Liver (tissue), 9 donors: ENCODE data around the gene KCP. TPM values are rescaled to one million over a fixed set of nuclear protein-coding genes. Genes with fewer than 3 reads are reported as not detected.

Source experiments
- DNase-seq: peaks from one replicate; pipeline ENCODE4 v3.0.0-alpha.2; 2017; ENCODE audit warnings: low spot score
- H3K27ac ChIP-seq, 2 donors: one replicate each; pipeline ENCODE4 v1.7.0; 2013; ENCODE audit warnings: inconsistent platforms in 2 of 2, low read length in 2 of 2, control low read depth in 1 of 2, low read depth in 1 of 2, mild to moderate bottlenecking in 1 of 2
- H3K27me3 ChIP-seq, 4 donors: one replicate each; pipeline versions ENCODE4 v1.6.1 to v1.7.0; 2013; ENCODE audit warnings: low read length in 3 of 4, inconsistent platforms in 1 of 4, mild to moderate bottlenecking in 1 of 4, moderate library complexity in 1 of 4; ENCODE audit not compliant: control insufficient read depth in 4 of 4, insufficient read depth in 4 of 4
- H3K36me3 ChIP-seq, 4 donors: one replicate each; pipeline versions ENCODE4 v1.6.1 to v1.7.0; 2013; ENCODE audit warnings: low read length in 3 of 4, mild to moderate bottlenecking in 3 of 4, low read depth in 1 of 4, moderate library complexity in 1 of 4; ENCODE audit not compliant: control insufficient read depth in 4 of 4, insufficient read depth in 3 of 4
- H3K4me1 ChIP-seq, 4 donors: one replicate each; pipeline versions ENCODE4 v1.6.1 to v1.7.0; 2013; ENCODE audit warnings: low read length in 3 of 4, mild to moderate bottlenecking in 3 of 4, moderate library complexity in 1 of 4; ENCODE audit not compliant: control insufficient read depth in 4 of 4, insufficient read depth in 4 of 4
- H3K4me3 ChIP-seq, 3 donors: one replicate each; pipeline versions ENCODE4 v1.6.1 to v1.7.0; 2013; ENCODE audit warnings: low read length in 3 of 3, control low read depth in 1 of 3, low read depth in 1 of 3, mild to moderate bottlenecking in 1 of 3
- H3K9ac ChIP-seq, 2 donors: one replicate each; pipeline ENCODE4 v1.7.0; 2013; ENCODE audit warnings: low read length in 2 of 2, mild to moderate bottlenecking in 2 of 2, moderate library complexity in 2 of 2, control low read depth in 1 of 2, low read depth in 1 of 2
- H3K9me3 ChIP-seq, 4 donors: one replicate each; pipeline versions ENCODE4 v1.6.1 to v1.7.0; 2013; ENCODE audit warnings: low read length in 3 of 4; ENCODE audit not compliant: control insufficient read depth in 4 of 4
- ATF3 ChIP-seq: IDR thresholded peaks from 2 replicates; pipeline ENCODE4 v1.6.1; 2016; ENCODE audit warnings: antibody characterized with exemption
- EGR1 ChIP-seq, 2 donors: IDR thresholded peaks; 2 replicates each; pipeline ENCODE4 v1.6.1; 2016 to 2018; ENCODE audit warnings: antibody characterized with exemption in 2 of 2, low read depth in 2 of 2
- FOXA1 ChIP-seq: IDR thresholded peaks from 2 replicates; pipeline ENCODE4 v1.6.1; 2016; ENCODE audit warnings: antibody characterized with exemption
- FOXA2 ChIP-seq: IDR thresholded peaks from 2 replicates; pipeline ENCODE4 v1.6.1; 2016; ENCODE audit warnings: antibody characterized with exemption
- GABPA ChIP-seq, 2 donors: IDR thresholded peaks in 1 of 2; conservative IDR thresholded peaks in 1 of 2; 2 replicates each; pipeline ENCODE4 v1.6.1; 2016; ENCODE audit warnings: antibody characterized with exemption in 2 of 2, mild to moderate bottlenecking in 1 of 2, moderate library complexity in 1 of 2
- HNF4A ChIP-seq, 2 donors: conservative IDR thresholded peaks; 2 replicates each; pipeline ENCODE4 v1.6.1; 2016; ENCODE audit warnings: antibody characterized with exemption in 2 of 2, mild to moderate bottlenecking in 2 of 2
- HNF4G ChIP-seq: IDR thresholded peaks from 2 replicates; pipeline ENCODE4 v1.6.1; 2016; ENCODE audit warnings: antibody characterized with exemption
- JUND ChIP-seq, 2 donors: IDR thresholded peaks; 2 replicates each; pipeline ENCODE4 v1.6.1; 2016; ENCODE audit warnings: antibody characterized with exemption in 2 of 2
- NR2F2 ChIP-seq: IDR thresholded peaks from 2 replicates; pipeline ENCODE4 v1.6.1; 2016; ENCODE audit warnings: antibody characterized with exemption
- RAD21 ChIP-seq, 2 donors: IDR thresholded peaks; 2 replicates each; pipeline ENCODE4 v1.6.1; 2016; ENCODE audit warnings: antibody characterized with exemption in 2 of 2, mild to moderate bottlenecking in 2 of 2
- RXRA ChIP-seq, 2 donors: IDR thresholded peaks; 2 replicates each; pipeline ENCODE4 v1.6.1; 2017 to 2018; ENCODE audit warnings: antibody characterized with exemption in 2 of 2, mild to moderate bottlenecking in 1 of 2
- SP1 ChIP-seq: IDR thresholded peaks from 2 replicates; pipeline ENCODE4 v1.6.1; 2018; ENCODE audit warnings: antibody characterized with exemption, mild to moderate bottlenecking
- TAF1 ChIP-seq: conservative IDR thresholded peaks from 2 replicates; pipeline ENCODE4 v1.6.1; 2016; ENCODE audit warnings: antibody characterized with exemption, mild to moderate bottlenecking
- YY1 ChIP-seq: IDR thresholded peaks from 2 replicates; pipeline ENCODE4 v1.6.1; 2016; ENCODE audit warnings: antibody characterized with exemption, mild to moderate bottlenecking
- WGBS: extraction: QIAGEN DNeasy Blood & Tissue Kit; methylation state at CpG from one replicate; pipeline ENCODE4 v1.1.7; 2013; 5-methylcytosine and 5-hydroxymethylcytosine counted together
- polyA plus RNA-seq, 2 donors: library from polyadenylated mRNA; stranded (reverse) in 1 of 2; unstranded in 1 of 2; fragments of 200-250 nt in 1 of 2; fragments of >200 nt in 1 of 2; fragmentation: Nextera tagmentation in 1 of 2; extraction: Ambion mirVana in 1 of 2; gene quantifications; one replicate each; pipeline versions ENCODE4 v1.2.1 to v1.2.3, GENCODE V29; 2013 to 2015
- total RNA-seq, 2 donors: library from RNA; depleted of rRNA; stranded (reverse); fragments of >200 nt; gene quantifications; one replicate each; pipeline ENCODE4 v1.2.3, GENCODE V29; 2014
- TF ChIP-seq, protein P1 (sequence below): IDR thresholded peaks from 2 replicates; pipeline ENCODE4 v1.6.1; 2016; ENCODE audit warnings: antibody characterized with exemption
- TF ChIP-seq, protein P2 (sequence below): IDR thresholded peaks from 2 replicates; pipeline ENCODE4 v1.6.1; 2016; ENCODE audit warnings: antibody characterized with exemption
- TF ChIP-seq, protein P3 (sequence below): IDR thresholded peaks from 2 replicates; pipeline ENCODE4 v1.6.1; 2016; ENCODE audit warnings: antibody characterized with exemption, mild to moderate bottlenecking
- TF ChIP-seq, protein P4 (sequence below): fragments of 150-350 bp; IDR thresholded peaks from 2 replicates; pipeline ENCODE4 v1.5.1; 2017; ENCODE audit warnings: improper control_type of control experiment, low read depth, low read length; ENCODE audit not compliant: missing input control
- donor health status: healthy.
- donor health status: healthy.
- donor health status: healthy.
- donor health status: healthy.
- donor health status: healthy.

The KCP gene
- total and polyA plus RNA-seq, 4 donors = 0.02 to 0.08 (median 0.05) TPM; not detected in 1

DNA sequence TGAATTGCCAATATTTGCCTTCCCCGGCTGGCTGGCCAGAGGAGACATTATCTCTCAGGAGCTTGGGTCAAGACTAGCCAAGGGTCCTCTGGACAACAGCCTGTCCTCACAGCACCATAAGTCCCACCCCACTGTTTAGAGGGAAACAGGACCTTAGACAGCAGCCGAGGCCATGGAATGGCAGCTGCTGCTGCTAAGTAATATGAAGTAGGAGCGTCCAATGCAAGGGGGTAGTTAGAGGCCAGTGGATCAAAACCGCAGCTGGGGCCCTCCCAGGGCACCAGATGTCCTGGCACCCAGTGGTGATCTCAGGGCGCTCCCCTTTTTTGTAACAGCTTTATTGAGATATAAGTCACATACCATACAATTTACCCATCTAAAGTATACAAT, 12.9 kb upstream of the KCP start:
- Histone ChIP-seq H3K4me3 (no peak overlapping the region), H3K27ac (no peak overlapping the region), H3K9me3 (no peaks in the 10 kb centered on the region), H3K27me3 (no peaks in the 10 kb centered on the region), H3K36me3 (no peaks in the 10 kb centered on the region), H3K4me1 (no peaks in the 10 kb centered on the region), H3K9ac (no peak overlapping the region)
- DNase-seq = no peak
- 89% methylated on average over 5 of the region's 5 CpGs for WGBS
- TF ChIP-seq, protein P1, sequence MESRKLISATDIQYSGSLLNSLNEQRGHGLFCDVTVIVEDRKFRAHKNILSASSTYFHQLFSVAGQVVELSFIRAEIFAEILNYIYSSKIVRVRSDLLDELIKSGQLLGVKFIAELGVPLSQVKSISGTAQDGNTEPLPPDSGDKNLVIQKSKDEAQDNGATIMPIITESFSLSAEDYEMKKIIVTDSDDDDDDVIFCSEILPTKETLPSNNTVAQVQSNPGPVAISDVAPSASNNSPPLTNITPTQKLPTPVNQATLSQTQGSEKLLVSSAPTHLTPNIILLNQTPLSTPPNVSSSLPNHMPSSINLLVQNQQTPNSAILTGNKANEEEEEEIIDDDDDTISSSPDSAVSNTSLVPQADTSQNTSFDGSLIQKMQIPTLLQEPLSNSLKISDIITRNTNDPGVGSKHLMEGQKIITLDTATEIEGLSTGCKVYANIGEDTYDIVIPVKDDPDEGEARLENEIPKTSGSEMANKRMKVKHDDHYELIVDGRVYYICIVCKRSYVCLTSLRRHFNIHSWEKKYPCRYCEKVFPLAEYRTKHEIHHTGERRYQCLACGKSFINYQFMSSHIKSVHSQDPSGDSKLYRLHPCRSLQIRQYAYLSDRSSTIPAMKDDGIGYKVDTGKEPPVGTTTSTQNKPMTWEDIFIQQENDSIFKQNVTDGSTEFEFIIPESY = no peak
- TF ChIP-seq HNF4G (no peak), ATF3 (no peak), TAF1 (no peak), FOXA1 (no peak), RXRA (IDR thresholded peaks at IDR 0.05) (no peak)

DNA sequence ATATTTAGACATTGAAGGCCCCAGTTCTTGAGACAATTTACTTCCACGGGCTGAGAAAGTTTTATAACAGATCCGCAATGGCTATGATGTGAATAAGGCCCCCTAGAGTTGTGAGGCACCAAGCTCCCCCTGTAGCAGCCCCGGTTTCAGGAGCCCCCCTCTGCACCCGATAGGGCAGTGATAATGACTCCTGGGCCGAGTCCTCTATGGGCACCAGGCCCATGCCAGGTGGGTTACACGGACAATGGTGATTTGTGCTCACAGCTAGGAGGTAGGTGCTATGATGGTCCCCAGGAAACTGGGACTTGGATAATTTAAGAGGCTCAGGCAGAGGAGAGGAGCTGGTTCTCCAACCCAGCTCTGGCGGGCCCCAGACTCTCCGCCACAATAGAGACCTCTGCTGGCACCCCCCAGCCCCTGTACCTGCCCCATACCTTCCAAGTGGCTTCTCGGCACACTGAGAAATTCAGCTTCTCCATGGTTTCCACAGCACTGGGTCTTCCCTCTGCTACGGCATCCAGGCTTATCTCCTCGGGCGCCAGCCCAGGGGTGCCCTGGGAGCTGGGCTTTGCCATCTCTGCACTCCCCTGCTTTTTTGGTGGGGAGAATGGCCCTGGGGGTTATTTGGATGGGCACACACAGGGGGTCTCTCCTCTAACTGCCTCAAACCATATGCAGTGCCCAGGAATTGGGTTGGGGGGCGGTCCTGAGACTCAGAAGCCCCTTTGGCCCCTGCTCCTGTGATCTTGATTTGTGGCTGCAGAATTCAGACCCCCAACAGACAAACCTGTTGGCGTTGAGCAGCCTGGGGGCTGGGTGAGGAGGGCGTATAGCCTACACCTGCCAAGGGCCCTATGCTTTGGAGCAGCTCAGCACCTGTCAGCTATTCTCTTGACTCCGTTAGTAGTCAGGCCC, 12.2 kb upstream of the KCP start:
- no peak for TF ChIP-seq YY1
- TF ChIP-seq HNF4A (conservative IDR thresholded peaks at IDR 0.05) = no peak
- TF ChIP-seq, protein P2, sequence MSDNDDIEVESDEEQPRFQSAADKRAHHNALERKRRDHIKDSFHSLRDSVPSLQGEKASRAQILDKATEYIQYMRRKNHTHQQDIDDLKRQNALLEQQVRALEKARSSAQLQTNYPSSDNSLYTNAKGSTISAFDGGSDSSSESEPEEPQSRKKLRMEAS = no peak
- no peak for TF ChIP-seq SP1
- TF ChIP-seq, protein P3, sequence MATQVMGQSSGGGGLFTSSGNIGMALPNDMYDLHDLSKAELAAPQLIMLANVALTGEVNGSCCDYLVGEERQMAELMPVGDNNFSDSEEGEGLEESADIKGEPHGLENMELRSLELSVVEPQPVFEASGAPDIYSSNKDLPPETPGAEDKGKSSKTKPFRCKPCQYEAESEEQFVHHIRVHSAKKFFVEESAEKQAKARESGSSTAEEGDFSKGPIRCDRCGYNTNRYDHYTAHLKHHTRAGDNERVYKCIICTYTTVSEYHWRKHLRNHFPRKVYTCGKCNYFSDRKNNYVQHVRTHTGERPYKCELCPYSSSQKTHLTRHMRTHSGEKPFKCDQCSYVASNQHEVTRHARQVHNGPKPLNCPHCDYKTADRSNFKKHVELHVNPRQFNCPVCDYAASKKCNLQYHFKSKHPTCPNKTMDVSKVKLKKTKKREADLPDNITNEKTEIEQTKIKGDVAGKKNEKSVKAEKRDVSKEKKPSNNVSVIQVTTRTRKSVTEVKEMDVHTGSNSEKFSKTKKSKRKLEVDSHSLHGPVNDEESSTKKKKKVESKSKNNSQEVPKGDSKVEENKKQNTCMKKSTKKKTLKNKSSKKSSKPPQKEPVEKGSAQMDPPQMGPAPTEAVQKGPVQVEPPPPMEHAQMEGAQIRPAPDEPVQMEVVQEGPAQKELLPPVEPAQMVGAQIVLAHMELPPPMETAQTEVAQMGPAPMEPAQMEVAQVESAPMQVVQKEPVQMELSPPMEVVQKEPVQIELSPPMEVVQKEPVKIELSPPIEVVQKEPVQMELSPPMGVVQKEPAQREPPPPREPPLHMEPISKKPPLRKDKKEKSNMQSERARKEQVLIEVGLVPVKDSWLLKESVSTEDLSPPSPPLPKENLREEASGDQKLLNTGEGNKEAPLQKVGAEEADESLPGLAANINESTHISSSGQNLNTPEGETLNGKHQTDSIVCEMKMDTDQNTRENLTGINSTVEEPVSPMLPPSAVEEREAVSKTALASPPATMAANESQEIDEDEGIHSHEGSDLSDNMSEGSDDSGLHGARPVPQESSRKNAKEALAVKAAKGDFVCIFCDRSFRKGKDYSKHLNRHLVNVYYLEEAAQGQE = no peak
- TF ChIP-seq ATF3 = no peak
- TF ChIP-seq, protein P1 = no peak
- TF ChIP-seq FOXA1 = no peak
- no peak for TF ChIP-seq RXRA (IDR thresholded peaks at IDR 0.05)
- no peak for TF ChIP-seq EGR1 (IDR thresholded peaks at IDR 0.05; ENCODE audit: low read depth in 2 of 2)
- no peak for TF ChIP-seq GABPA (IDR thresholded peaks at IDR 0.05 in 1 of 2, conservative IDR thresholded peaks at IDR 0.05 in 1 of 2)
- no peak for TF ChIP-seq JUND (IDR thresholded peaks at IDR 0.05)
- no peak for TF ChIP-seq RAD21 (IDR thresholded peaks at IDR 0.05)
- no peak for TF ChIP-seq NR2F2
- no peak for TF ChIP-seq HNF4G
- TF ChIP-seq, protein P4, sequence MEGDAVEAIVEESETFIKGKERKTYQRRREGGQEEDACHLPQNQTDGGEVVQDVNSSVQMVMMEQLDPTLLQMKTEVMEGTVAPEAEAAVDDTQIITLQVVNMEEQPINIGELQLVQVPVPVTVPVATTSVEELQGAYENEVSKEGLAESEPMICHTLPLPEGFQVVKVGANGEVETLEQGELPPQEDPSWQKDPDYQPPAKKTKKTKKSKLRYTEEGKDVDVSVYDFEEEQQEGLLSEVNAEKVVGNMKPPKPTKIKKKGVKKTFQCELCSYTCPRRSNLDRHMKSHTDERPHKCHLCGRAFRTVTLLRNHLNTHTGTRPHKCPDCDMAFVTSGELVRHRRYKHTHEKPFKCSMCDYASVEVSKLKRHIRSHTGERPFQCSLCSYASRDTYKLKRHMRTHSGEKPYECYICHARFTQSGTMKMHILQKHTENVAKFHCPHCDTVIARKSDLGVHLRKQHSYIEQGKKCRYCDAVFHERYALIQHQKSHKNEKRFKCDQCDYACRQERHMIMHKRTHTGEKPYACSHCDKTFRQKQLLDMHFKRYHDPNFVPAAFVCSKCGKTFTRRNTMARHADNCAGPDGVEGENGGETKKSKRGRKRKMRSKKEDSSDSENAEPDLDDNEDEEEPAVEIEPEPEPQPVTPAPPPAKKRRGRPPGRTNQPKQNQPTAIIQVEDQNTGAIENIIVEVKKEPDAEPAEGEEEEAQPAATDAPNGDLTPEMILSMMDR = no peak
- TF ChIP-seq TAF1 = no peak
- no peak for TF ChIP-seq FOXA2
- H3K4me1 ChIP-seq = no peaks in the 10 kb centered on the region
- no peaks in the 10 kb centered on the region for H3K9me3 ChIP-seq
- H3K27ac ChIP-seq = no peak overlapping the region
- no peak overlapping the region for H3K9ac ChIP-seq
- DNase-seq = no peak
- no peaks in the 10 kb centered on the region for H3K36me3 ChIP-seq
- H3K4me3 ChIP-seq = no peak overlapping the region
- WGBS = 90% methylated on average over 16 of the region's 16 CpGs
- H3K27me3 ChIP-seq = no peaks in the 10 kb centered on the region
